Measurements from ENCODE around the gene WNT9A. TPM values are rescaled to one million over a fixed set of nuclear protein-coding genes. Genes with fewer than 3 reads are reported as not detected.

Gene WNT9A
- total RNA-seq, 1 experiment from 2014 or later: 1.5 TPM

DNA sequence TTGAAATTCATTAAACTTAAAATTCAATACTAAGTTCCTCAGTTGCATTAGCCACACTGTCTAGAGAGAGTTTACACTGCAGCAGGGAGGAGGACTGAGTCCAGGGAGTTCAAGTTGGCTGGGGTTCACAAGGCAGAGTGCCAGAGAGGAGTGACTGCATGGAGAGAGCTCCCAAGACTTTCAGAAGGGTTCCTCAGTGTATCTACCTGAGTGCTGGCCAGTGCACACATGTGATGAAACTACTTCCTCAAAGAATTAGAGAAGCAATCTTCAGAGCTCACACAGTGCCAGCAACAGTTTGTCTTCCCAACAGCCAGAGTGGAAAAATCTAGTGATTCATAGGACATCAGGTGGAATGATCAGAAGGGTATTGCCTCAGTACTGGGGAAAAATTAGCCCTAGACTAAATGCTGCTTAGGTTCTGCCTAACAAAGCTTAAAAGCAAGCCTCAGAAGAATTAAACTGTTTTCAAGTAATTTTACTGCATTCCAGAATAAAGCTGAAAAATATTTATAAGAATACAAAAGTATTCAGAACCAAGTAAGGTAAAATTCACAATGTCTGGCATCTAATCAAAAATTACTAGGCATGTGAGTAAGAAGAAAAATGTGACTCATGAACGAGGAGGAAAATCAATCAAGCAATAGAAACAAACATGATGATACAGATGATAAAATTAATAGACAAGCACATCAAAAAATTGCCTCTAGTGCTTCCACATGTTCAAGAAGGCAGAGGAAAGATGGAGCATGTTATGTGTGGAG is 48.6 kb upstream of the WNT9A start:
- DNase-seq (ENCODE audit: low spot score) (no peak), ATAC-seq (no peak)
- CTCF ChIA-PET: interaction anchor here (1.0 kb wide), 1 partner anchor 43 kb away, joined by 3 read pairs; no protein-coding TSS in a partner anchor
- POLR2A ChIA-PET: no interaction called here
- TF ChIP-seq, protein P1, sequence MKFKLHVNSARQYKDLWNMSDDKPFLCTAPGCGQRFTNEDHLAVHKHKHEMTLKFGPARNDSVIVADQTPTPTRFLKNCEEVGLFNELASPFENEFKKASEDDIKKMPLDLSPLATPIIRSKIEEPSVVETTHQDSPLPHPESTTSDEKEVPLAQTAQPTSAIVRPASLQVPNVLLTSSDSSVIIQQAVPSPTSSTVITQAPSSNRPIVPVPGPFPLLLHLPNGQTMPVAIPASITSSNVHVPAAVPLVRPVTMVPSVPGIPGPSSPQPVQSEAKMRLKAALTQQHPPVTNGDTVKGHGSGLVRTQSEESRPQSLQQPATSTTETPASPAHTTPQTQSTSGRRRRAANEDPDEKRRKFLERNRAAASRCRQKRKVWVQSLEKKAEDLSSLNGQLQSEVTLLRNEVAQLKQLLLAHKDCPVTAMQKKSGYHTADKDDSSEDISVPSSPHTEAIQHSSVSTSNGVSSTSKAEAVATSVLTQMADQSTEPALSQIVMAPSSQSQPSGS (CRISPR knock-in tag; IDR thresholded peaks at IDR 0.05; ENCODE audit: borderline replicate concordance, low read depth): no peak
- H3K4me3 Mint-ChIP-seq: no peak overlapping the region
- 0 out of 2 replicates have a peak, but pooled peaks cover 3% of the 10 kb centered on the region for H3K36me3 Mint-ChIP-seq
- H3K4me1 Mint-ChIP-seq: no peaks in the 10 kb centered on the region
- no peak overlapping the region for H3K27ac Mint-ChIP-seq
- peaks cover 84% of the 10 kb centered on the region for H3K27me3 Mint-ChIP-seq (ENCODE audit: low read depth)
- peaks cover 31% of the 10 kb centered on the region for H3K9me3 Mint-ChIP-seq

DNA sequence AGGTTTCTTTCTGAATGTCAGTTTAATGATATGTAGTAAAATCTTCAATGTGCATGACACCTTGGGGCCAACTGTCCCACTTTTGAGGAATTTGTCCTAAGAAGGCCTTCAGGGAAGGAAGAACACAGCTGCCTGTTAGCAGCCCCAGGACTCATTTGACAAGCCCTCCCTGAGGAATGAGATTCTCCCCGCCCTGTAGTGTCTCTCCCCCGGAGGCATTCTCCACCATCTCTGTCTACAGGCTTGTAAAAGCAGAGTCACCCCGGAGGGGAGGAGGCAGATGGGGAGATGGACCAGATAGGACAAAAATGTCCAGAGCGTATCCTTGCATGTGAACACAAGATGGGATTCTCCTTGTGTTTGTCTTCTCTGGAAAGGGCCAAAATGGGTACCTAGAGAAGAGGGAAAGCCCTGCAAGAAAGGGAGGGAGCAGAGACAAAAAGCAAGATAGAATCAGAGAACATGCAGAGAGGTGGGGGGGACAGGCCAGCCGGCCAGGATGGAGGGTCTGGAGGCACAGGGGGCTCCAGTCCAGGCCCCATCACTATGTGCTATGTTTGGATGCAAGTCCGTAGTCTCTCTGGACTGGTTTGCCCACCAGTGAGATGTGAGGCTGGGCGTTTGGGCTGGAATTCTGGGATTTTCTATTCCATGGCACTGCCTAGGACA is 47.0 kb upstream of the WNT9A start:
- POLR2A ChIA-PET: no interaction called here
- TF ChIP-seq, protein P2, sequence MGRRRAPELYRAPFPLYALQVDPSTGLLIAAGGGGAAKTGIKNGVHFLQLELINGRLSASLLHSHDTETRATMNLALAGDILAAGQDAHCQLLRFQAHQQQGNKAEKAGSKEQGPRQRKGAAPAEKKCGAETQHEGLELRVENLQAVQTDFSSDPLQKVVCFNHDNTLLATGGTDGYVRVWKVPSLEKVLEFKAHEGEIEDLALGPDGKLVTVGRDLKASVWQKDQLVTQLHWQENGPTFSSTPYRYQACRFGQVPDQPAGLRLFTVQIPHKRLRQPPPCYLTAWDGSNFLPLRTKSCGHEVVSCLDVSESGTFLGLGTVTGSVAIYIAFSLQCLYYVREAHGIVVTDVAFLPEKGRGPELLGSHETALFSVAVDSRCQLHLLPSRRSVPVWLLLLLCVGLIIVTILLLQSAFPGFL (CRISPR knock-in tag; IDR thresholded peaks at IDR 0.05; ENCODE audit: borderline replicate concordance): no peak
- TF ChIP-seq GRHL2 (CRISPR knock-in tag; IDR thresholded peaks at IDR 0.05; ENCODE audit: insufficient replicate concordance, severe bottlenecking) (no peak), ZNF423 (CRISPR knock-in tag; IDR thresholded peaks at IDR 0.05) (no peak), TEAD1 (CRISPR knock-in tag; IDR thresholded peaks at IDR 0.05) (no peak), ELF4 (CRISPR knock-in tag; IDR thresholded peaks at IDR 0.05; ENCODE audit: low read depth) (no peak), RORB (CRISPR knock-in tag; IDR thresholded peaks at IDR 0.05) (no peak), SMAD4 (CRISPR knock-in tag; IDR thresholded peaks at IDR 0.05) (no peak)
- TF ChIP-seq, protein P3, sequence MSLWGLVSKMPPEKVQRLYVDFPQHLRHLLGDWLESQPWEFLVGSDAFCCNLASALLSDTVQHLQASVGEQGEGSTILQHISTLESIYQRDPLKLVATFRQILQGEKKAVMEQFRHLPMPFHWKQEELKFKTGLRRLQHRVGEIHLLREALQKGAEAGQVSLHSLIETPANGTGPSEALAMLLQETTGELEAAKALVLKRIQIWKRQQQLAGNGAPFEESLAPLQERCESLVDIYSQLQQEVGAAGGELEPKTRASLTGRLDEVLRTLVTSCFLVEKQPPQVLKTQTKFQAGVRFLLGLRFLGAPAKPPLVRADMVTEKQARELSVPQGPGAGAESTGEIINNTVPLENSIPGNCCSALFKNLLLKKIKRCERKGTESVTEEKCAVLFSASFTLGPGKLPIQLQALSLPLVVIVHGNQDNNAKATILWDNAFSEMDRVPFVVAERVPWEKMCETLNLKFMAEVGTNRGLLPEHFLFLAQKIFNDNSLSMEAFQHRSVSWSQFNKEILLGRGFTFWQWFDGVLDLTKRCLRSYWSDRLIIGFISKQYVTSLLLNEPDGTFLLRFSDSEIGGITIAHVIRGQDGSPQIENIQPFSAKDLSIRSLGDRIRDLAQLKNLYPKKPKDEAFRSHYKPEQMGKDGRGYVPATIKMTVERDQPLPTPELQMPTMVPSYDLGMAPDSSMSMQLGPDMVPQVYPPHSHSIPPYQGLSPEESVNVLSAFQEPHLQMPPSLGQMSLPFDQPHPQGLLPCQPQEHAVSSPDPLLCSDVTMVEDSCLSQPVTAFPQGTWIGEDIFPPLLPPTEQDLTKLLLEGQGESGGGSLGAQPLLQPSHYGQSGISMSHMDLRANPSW (CRISPR knock-in tag; conservative IDR thresholded peaks at IDR 0.05; ENCODE audit: low read depth): no peak
- TF ChIP-seq, protein P4, sequence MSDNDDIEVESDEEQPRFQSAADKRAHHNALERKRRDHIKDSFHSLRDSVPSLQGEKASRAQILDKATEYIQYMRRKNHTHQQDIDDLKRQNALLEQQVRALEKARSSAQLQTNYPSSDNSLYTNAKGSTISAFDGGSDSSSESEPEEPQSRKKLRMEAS (CRISPR knock-in tag; IDR thresholded peaks at IDR 0.05): no peak
- TF ChIP-seq, protein P5, sequence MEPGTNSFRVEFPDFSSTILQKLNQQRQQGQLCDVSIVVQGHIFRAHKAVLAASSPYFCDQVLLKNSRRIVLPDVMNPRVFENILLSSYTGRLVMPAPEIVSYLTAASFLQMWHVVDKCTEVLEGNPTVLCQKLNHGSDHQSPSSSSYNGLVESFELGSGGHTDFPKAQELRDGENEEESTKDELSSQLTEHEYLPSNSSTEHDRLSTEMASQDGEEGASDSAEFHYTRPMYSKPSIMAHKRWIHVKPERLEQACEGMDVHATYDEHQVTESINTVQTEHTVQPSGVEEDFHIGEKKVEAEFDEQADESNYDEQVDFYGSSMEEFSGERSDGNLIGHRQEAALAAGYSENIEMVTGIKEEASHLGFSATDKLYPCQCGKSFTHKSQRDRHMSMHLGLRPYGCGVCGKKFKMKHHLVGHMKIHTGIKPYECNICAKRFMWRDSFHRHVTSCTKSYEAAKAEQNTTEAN (CRISPR knock-in tag; IDR thresholded peaks at IDR 0.05): no peak
- TF ChIP-seq, protein P6, sequence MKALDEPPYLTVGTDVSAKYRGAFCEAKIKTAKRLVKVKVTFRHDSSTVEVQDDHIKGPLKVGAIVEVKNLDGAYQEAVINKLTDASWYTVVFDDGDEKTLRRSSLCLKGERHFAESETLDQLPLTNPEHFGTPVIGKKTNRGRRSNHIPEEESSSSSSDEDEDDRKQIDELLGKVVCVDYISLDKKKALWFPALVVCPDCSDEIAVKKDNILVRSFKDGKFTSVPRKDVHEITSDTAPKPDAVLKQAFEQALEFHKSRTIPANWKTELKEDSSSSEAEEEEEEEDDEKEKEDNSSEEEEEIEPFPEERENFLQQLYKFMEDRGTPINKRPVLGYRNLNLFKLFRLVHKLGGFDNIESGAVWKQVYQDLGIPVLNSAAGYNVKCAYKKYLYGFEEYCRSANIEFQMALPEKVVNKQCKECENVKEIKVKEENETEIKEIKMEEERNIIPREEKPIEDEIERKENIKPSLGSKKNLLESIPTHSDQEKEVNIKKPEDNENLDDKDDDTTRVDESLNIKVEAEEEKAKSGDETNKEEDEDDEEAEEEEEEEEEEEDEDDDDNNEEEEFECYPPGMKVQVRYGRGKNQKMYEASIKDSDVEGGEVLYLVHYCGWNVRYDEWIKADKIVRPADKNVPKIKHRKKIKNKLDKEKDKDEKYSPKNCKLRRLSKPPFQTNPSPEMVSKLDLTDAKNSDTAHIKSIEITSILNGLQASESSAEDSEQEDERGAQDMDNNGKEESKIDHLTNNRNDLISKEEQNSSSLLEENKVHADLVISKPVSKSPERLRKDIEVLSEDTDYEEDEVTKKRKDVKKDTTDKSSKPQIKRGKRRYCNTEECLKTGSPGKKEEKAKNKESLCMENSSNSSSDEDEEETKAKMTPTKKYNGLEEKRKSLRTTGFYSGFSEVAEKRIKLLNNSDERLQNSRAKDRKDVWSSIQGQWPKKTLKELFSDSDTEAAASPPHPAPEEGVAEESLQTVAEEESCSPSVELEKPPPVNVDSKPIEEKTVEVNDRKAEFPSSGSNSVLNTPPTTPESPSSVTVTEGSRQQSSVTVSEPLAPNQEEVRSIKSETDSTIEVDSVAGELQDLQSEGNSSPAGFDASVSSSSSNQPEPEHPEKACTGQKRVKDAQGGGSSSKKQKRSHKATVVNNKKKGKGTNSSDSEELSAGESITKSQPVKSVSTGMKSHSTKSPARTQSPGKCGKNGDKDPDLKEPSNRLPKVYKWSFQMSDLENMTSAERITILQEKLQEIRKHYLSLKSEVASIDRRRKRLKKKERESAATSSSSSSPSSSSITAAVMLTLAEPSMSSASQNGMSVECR (CRISPR knock-in tag; IDR thresholded peaks at IDR 0.05; ENCODE audit: borderline replicate concordance): no peak
- ATAC-seq (no peak), DNase-seq (ENCODE audit: low spot score) (no peak)
- H3K4me1 Mint-ChIP-seq: no peaks in the 10 kb centered on the region
- peaks cover 32% of the 10 kb centered on the region for H3K9me3 Mint-ChIP-seq
- 0 out of 2 replicates have a peak, but pooled peaks cover 3% of the 10 kb centered on the region for H3K36me3 Mint-ChIP-seq
- CTCF ChIA-PET: no interaction called here
- H3K27me3 Mint-ChIP-seq (ENCODE audit: low read depth): peaks cover 77% of the 10 kb centered on the region
- H3K27ac Mint-ChIP-seq: no peak overlapping the region
- no peak overlapping the region for H3K4me3 Mint-ChIP-seq
